Astrocyte of the hippocampus (primary cell): ENCODE results near the gene TBC1D3D.
"Not testable (repeated sequence)": the region's sequence is repeated elsewhere in the genome, so short reads cannot be mapped to it uniquely, and the experiment has no call there.

Source experiments
- DNase-seq: peaks from one replicate; pipeline ENCODE4 v3.0.0; 2011; ENCODE audit warnings: low read depth, low spot score

TBC1D3D gene

GRCh38 chr17:38003676-38004075 lies at the start of gene TBC1D3D:
Gene TBC1D3D, plus strand, starts transcription at chr17:38003976. Its CDS starts 1,585 bp downstream, at chr17:38005561.
- DNase-seq = not testable (repeated sequence)

GRCh38 chr17:37988960-37989359 lies 14.8 kb upstream of the TBC1D3D start, which contains the start of gene TBC1D3L:
Gene TBC1D3L, minus strand, starts transcription at chr17:37989060. Its CDS starts 1,540 bp downstream, at chr17:37987520.
- DNase-seq = not testable (repeated sequence)
